HUES64 (cell line): ENCODE measurements around the gene TUFM.
A peak's percentile ranks its signal among the peaks of the same experiment; 100 is the strongest.
"Not testable (repeated sequence)": the region's sequence is repeated elsewhere in the genome, so short reads cannot be mapped to it uniquely, and the experiment has no call there.

Experiments used
- H3K27ac ChIP-seq: 2 replicates; pipeline ENCODE4 v1.7.0; 2013; ENCODE audit warnings: low read depth, low read length, inconsistent platforms
- H3K27me3 ChIP-seq: 2 replicates; pipeline ENCODE4 v1.6.1; 2013; ENCODE audit warnings: mild to moderate bottlenecking, low read length; ENCODE audit not compliant: insufficient read depth
- H3K36me3 ChIP-seq: 2 replicates; pipeline ENCODE4 v1.6.1; 2013; ENCODE audit warnings: mild to moderate bottlenecking, low read length; ENCODE audit not compliant: insufficient read depth
- H3K4me1 ChIP-seq: 2 replicates; pipeline ENCODE4 v1.6.1; 2013; ENCODE audit warnings: mild to moderate bottlenecking, low read length, moderate library complexity; ENCODE audit not compliant: insufficient read depth
- H3K4me3 ChIP-seq: 2 replicates; pipeline ENCODE4 v1.5.1; 2013; ENCODE audit warnings: mild to moderate bottlenecking, low read length, moderate library complexity
- H3K9ac ChIP-seq: 2 replicates; pipeline ENCODE4 v1.6.1; 2013; ENCODE audit warnings: mild to moderate bottlenecking, low read depth, low read length
- H3K9me3 ChIP-seq: 2 replicates; pipeline ENCODE4 v1.6.1; 2013; ENCODE audit warnings: low read depth, low read length; ENCODE audit not compliant: insufficient read depth
- WGBS: fragments of 150-250, 120-280 bp; methylation state at CpG from one replicate; pipeline ENCODE4 v1.1.7; 2013; ENCODE audit warnings: missing lambda C conversion rate; 5-methylcytosine and 5-hydroxymethylcytosine counted together

TUFM gene

DNA sequence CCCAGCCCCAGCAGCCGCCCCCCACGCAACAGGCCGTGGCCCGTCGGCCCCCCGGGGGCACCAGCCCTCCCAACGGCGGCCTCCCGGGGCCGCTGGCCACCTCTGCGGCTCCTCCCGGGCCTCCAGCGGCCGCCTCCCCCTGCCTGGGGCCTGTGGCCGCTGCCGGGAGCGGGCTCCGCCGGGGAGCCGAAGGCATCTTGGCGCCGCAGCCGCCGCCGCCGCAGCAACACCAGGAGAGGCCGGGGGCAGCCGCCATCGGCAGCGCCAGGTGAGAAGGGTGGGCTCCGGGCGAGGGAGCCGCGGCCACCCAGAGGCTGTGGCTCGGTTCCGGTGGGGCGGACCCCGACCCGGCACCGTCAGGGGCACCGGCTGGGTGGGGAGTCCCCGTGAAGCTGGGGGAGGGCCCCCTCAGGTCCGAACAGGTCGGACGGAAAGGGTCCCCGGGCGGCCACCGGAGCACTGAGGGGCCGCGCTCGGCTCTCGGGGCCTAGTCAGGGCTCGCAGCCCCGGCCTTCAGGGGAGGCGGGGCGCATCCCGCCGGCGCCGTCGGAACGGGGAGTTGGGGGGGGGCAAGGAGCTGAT, 22.8 kb downstream of the TUFM start:
- Histone ChIP-seq H3K36me3 (peaks cover 41% of the 10 kb centered on the region), H3K9me3 (no peaks in the 10 kb centered on the region), H3K27ac (peak overlapping the region; percentile 99), H3K27me3 (no peaks in the 10 kb centered on the region), H3K9ac (peak overlapping the region; percentile 97), H3K4me1 (peaks cover 9% of the 10 kb centered on the region; the same call in 1 of the 2 replicates), H3K4me3 (peak overlapping the region; percentile 93)
- under 1% methylated on average over 62 of the region's 62 CpGs for WGBS

DNA sequence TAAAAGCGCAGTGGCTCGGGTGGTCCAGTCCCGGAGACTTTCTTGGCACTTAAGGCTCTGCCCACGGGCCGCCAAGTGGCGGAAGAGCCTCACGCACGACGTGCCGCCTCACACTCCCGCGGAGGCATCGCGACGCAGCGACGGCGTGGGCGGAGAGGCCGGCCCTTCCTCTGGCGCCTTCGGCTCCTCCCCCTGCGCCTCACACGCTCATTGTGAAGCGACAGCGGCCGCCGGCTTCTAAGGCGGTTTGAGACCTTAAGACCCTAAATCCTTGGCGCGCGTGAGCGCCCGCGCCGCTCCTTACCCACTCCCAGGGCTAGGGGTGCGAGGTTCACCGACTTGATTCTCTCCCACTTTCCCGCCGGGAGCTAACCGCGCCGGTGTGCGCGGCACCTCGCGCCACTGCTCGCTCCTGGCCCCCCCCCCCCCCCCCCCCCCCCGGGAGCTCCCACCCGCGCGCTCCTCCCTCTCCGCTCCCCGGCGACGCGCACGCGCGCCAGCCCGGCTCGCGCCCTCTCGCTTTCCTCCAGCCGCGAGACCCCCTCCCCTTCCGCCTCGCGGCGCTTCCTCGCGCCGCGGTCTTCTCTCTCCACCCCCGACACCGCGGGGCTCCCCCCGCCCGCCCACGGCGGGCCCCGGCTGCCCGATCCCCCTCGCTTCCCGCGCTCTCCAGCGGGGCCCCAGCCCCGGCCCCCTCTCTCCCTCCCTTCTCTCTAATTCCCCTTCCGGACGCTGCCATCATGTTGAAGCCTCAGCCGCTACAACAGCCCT, 23.4 kb downstream of the TUFM start, which contains the start of gene ATXN2L:
ATXN2L (plus strand) TSS at position 480 of the 771 bp plus-strand sequence; CDS start at position 741, 261 bp downstream.
- Histone ChIP-seq H3K36me3 (peaks cover 34% of the 10 kb centered on the region), H3K9ac (peak within 1 kb of the TSS; percentile 97)
- under 1% methylated on average over 84 of the region's 91 CpGs for WGBS

GRCh38 chr16:28821874-28822519, 24.2 kb downstream of the TUFM start:
- H3K9me3 ChIP-seq = no peaks in the 10 kb centered on the region
- no peaks in the 10 kb centered on the region for H3K27me3 ChIP-seq
- peak overlapping the region; percentile 93 for H3K4me3 ChIP-seq
- peaks cover 9% of the 10 kb centered on the region; the same call in 1 of the 2 replicates for H3K4me1 ChIP-seq
- peak overlapping the region; percentile 99 for H3K27ac ChIP-seq
- 41% methylated on average over 13 of the region's 13 CpGs for WGBS
- peak overlapping the region; percentile 97 for H3K9ac ChIP-seq
- peaks cover 27% of the 10 kb centered on the region for H3K36me3 ChIP-seq

More for the DNA sequence above, 23.4 kb downstream of the TUFM start, which contains the start of gene ATXN2L:
- H3K27ac ChIP-seq = peak within 1 kb of the TSS; percentile 99
- H3K27me3 ChIP-seq = no peaks in the 10 kb centered on the region
- H3K9me3 ChIP-seq = no peaks in the 10 kb centered on the region
- peaks cover 9% of the 10 kb centered on the region; the same call in 1 of the 2 replicates for H3K4me1 ChIP-seq
- peak within 1 kb of the TSS; percentile 93 for H3K4me3 ChIP-seq

DNA sequence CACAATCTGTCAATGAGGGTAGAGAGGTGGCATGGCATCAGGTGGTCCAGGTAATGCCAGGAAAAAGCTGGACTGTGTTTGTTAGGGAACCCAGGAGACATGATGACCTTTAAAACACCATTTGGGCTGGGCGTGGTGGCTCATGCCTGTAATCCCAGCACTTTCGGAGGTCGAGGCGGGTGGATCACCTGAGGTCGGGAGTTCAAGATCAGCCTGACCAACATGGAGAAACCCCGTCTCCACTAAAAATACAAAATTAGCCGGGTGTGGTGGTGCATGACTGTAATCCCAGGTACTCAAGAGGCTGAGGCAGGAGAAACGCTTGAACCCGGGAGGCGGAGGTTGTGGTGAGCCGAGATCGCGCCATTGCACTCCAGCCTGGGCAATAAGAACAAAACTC, 25.6 kb downstream of the TUFM start:
- not testable (repeated sequence) for H3K4me3 ChIP-seq, H3K27me3 ChIP-seq, H3K27ac ChIP-seq, H3K9me3 ChIP-seq, H3K4me1 ChIP-seq, H3K9ac ChIP-seq
- WGBS = 99% methylated on average over 13 of the region's 13 CpGs
- H3K36me3 ChIP-seq = peaks cover 13% of the 10 kb centered on the region

GRCh38 chr16:28820016-28820415, 26.1 kb downstream of the TUFM start:
- Histone ChIP-seq H3K4me1 (peaks cover 1% of the 10 kb centered on the region; the same call in 1 of the 2 replicates), H3K27me3 (no peaks in the 10 kb centered on the region), H3K27ac (no peak overlapping the region), H3K4me3 (no peak overlapping the region), H3K36me3 (peaks cover 7% of the 10 kb centered on the region), H3K9me3 (no peaks in the 10 kb centered on the region), H3K9ac (no peak overlapping the region)
- 93% methylated on average over 5 of the region's 5 CpGs for WGBS

DNA sequence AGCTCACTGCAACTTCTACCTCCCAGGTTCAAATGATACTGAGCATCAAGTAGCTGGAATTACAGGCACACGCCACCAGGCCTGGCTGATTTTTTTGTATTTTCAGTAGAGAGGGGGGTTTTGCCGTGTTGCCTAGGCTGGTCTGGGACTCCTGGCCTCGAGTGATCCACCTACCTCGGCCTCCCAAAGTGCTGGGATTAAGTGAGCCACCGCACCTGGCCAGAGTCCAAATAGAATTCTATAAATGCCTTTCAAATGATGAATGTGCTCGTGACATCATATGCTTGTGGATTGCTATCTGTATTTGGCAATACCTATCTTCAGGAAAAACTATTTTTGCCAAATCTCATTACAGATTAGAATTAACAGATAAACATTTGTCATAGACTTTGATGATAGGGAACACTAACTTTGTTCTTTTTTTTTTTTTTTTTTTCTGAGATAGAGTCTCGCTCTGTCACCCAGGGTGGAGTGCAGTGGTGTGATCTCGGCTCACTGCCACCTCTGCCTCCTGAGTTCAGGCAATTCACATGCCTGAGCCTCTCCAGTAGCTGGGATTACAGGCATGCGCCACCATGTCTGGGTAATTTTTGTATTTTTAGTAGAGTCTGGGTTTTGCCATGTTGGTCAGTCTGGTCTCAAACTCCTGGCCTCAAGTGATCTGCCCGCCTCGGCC, 38.6 kb downstream of the TUFM start:
- H3K4me3 ChIP-seq, H3K27ac ChIP-seq, H3K27me3 ChIP-seq, H3K9me3 ChIP-seq, H3K4me1 ChIP-seq, H3K9ac ChIP-seq, H3K36me3 ChIP-seq: not testable (repeated sequence)
- no CpG with 5 or more reads among the region's 11 CpGs for WGBS

DNA sequence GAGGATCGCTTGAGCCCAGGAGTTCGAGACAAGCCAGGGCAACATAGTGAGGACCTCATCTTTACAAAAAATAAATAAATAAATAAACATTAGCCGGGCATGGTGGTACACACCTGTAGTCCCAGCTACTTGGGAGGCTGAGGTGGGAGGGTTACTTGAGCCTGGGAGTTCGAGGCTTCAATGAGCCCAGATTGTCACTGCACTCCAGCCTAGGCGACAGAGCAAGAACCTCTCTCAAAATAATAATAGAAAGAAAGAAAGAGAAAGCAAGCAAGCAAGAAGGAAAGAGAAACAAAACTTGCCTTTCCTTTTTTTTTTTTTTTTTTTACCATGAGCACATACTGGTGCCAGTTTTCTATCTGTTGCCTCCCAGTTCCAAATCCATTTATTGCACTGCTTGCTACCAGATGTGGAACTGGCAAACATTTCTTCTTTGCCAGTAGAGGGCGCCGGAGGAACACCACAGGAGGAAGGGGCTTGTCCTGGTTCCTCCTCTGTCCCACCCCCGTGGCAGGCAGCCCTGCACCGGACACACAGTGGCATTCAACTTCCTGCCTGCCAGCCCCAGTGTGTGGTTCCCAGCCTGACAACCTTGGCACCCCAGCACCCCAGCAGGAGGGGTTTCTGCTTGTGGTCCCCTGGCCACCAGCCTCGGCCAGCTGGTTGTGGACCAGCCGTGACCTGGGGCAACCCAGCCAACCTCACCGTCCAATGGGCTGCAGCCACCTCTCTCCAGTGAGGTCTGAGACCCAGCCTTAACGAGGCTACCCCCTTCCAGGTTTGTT, 43.7 kb downstream of the TUFM start:
- not testable (repeated sequence) for H3K4me3 ChIP-seq, H3K27me3 ChIP-seq, H3K36me3 ChIP-seq, H3K9ac ChIP-seq, H3K4me1 ChIP-seq, H3K27ac ChIP-seq, H3K9me3 ChIP-seq
- no CpG with 5 or more reads among the region's 13 CpGs for WGBS
